Mammary epithelial cell (primary cell): ENCODE measurements around the gene CDKAL1.

Experiments
- EZH2 ChIP-seq: IDR thresholded peaks from 2 replicates; pipeline ENCODE4 v1.6.1; 2012; ENCODE audit warnings: low read length, inconsistent platforms, borderline replicate concordance
- TF ChIP-seq, protein P1 (sequence below), 2 donors: IDR thresholded peaks in 1 of 2; conservative IDR thresholded peaks in 1 of 2; 2 replicates each; pipeline ENCODE4 v1.5.1; 2011 to 2012; ENCODE audit warnings: inconsistent platforms in 2 of 2, low read length in 2 of 2, mild to moderate bottlenecking in 2 of 2, control low read depth in 1 of 2, low read depth in 1 of 2; ENCODE audit not compliant: insufficient read depth in 1 of 2; ENCODE audit errors: extremely low read depth in 1 of 2

DNA sequence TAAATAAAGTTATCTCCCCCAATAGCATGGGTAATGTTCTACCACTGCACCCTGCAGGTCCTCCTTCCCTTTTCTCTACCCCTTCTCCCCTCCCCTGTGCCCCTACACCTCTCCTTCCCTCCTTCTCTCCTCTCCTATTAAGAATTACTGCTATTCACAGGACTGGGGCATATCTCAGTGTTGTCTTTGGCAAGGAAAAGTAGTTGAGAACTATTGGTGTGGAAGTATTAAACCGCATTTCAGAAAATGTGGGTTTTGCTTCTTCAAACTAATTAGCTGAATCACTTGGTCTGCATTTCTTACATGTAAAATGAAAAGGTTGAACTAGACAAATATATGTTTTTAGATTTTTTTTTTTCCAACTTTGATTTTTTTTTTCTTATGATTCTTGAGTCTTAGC lies 296.3 kb downstream of the CDKAL1 start:
- TF ChIP-seq EZH2 = no peak
- TF ChIP-seq, protein P1, sequence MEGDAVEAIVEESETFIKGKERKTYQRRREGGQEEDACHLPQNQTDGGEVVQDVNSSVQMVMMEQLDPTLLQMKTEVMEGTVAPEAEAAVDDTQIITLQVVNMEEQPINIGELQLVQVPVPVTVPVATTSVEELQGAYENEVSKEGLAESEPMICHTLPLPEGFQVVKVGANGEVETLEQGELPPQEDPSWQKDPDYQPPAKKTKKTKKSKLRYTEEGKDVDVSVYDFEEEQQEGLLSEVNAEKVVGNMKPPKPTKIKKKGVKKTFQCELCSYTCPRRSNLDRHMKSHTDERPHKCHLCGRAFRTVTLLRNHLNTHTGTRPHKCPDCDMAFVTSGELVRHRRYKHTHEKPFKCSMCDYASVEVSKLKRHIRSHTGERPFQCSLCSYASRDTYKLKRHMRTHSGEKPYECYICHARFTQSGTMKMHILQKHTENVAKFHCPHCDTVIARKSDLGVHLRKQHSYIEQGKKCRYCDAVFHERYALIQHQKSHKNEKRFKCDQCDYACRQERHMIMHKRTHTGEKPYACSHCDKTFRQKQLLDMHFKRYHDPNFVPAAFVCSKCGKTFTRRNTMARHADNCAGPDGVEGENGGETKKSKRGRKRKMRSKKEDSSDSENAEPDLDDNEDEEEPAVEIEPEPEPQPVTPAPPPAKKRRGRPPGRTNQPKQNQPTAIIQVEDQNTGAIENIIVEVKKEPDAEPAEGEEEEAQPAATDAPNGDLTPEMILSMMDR (conservative IDR thresholded peaks at IDR 0.05 in 1 of 2, IDR thresholded peaks at IDR 0.05 in 1 of 2; ENCODE audit: extremely low read depth in 1 of 2, insufficient read depth in 1 of 2, low read depth in 1 of 2, low read length in 2 of 2) = no peak
